Activated CD4-positive, alpha-beta T cell treated with anti-CD3 and anti-CD28 coated beads for 24 hours (primary cell): ENCODE data around the gene PCARE.

Source experiments
- DNase-seq, 2 donors: peaks; one replicate each; pipeline ENCODE4 v3.0.0-alpha.2; 2020; ENCODE audit warnings: low read depth in 2 of 2

The PCARE gene

DNA sequence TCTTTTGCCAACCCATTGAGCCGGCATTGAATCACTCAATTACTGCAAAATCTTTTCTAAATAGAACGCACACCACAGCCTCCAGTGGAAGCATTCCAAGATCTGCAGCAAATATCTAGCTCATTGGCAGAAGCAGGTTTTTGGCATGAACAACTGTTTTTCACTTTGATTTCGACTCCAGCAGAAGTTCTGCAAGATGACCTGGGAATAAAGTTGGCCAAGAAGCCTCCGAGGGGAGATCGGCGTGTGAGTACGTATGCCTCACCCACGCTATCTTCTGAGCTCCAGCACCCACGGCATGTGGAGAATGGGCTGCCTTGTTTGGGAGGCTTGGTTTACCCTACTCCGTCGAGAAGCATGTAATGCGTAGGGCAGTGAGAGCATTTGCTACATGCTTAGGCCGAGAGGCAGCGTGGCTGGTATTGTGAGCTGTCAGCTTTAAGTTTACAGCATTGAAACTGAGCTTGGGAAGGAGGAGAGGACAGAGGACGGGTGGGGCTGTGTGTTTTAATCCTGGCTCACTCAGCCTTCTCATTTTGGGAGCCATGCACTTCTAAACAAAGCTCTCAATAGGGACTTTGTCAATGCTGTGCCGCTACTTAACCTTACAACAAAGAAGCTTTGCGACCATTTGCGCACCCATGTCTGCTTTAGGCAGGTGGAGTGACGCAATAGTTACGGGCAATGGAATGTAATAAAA lies 10.5 kb downstream of the PCARE start:
- no peak for DNase-seq

DNA sequence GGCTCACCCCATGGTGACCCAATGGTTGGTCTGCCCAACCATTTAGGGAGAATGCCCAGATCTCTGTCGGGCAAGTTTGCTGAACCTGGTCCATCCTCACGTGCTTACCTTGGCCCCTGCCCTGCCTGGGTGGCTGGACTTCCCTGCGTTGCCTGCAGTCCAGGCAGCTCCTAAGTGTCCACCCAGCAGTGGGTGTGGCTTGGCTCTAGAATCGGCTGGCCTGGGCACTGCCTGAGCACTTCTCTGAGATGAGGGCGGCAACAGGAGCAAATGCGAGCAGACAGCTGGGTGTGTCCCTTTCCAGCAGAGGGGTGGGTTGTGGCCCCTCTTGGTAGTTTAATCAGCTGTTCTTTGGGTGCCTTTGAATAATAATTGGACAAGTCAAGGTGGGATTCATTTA lies 11.3 kb downstream of the PCARE start:
- DNase-seq, result no peak

DNA sequence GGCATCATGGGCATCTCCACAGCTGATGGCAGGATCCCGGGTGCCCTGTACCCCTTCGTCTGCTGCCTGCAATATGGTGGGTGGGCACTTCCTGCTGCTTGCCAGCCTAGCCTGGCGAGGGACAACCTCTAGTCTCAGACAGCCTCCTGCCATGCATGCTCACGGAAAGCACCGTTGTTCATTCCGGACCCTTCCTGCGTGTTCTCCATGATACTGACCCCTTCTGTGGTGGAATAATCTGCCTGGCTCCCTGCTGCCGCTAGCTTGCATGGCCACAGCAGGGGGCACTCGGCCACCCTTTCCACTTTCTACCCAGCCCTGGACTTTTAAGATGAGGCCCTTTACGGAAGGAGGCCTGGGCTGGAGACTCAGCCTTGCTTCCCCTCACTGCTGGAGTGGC lies 12.0 kb downstream of the PCARE start:
- no peak for DNase-seq

DNA sequence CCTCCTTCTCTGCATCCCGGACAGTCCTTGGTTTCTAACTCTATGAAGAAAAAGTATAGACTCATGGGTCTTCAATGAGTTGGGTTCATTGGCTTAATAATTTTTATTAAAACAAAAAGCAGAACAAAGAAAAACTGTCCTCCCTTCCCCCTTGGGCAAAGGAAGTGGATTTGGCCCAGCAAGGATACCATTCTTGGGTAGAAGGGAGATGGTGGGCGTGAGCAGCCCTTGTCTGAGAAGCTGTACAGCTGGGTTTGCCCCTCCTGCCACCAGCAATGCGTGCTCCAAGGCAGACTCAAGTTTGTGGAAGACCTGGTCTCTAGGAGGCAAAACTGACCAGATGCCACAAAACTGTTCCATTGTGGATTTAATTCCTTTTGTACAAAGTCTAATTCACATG lies 12.7 kb downstream of the PCARE start:
- no peak for DNase-seq

DNA sequence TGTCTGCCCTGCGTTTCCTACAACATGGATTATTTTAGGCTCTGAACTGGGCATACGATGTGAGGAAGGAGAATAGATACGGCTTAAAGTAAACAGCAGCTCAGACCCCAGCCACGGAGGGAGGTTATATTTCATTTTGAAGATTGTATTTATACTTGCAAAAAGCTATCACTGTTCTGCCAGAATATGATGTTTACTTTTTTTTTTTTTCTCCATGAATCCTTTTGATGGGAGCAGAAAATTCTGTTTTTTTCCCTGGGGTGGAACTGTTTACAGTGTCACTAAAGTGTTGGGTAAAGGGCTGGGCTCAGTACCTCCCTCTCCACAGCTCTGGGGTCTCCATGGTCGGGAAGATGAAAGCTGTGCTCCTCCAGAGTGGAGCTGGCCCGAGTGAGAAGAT lies 13.1 kb downstream of the PCARE start:
- DNase-seq, result no peak

DNA sequence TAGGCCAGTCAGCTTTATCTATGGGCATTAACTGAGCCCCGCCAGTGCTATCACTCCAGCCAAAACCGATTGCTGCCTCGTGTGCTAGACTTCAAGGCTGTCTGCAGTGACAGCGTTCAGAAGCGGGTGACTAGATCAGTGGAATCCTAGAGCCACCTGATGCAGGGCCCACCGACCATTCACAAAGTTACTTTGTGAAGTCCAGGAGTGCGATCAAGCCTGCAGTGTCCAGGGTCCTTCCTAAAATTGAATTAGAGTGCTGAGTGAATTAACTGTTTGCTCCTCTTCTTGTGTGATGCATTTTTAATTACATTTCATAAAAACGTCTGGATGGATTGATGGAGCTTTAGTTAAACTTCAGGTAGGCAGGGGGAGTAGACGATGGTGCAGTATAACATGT lies 13.9 kb downstream of the PCARE start:
- DNase-seq, result no peak

DNA sequence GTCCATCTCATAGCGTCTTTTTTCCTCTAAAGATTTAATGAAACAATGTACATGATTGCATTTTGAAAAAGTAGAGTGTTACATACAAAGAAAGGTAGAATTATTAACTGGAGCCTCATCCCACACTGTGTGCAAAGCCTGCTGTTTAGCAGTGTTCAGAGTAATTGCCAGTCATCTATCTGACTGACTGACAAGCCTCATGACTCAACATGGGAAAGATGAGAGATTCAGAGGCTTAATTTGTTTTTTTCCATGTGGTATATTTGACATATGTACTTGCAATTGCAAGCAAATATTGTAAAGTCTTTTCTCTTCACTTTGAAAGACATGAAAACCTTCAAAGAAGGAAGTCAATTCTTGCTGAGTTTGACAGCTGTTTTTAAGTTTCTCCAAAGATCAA lies 14.7 kb downstream of the PCARE start:
- DNase-seq, result no peak

DNA sequence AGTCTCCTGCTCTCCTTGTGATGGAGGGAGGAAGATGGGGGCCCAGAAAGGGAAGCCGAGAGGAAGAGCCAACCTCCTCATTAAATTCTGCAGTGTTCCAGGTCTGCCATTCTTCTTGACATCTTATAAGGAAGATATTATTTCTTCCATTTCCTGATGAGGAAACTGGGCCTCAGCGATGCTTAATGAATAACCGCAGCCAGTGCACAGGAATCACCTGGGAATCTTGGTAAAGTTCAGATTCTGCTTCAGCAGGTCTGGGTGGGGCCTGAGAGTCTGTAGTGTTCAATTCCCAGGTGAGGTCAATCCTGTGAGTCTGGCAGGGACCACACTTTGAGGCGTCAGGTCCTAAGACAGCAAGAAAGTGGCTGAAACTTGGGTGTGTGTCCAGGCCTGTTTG lies 17.3 kb downstream of the PCARE start:
- DNase-seq, result no peak

DNA sequence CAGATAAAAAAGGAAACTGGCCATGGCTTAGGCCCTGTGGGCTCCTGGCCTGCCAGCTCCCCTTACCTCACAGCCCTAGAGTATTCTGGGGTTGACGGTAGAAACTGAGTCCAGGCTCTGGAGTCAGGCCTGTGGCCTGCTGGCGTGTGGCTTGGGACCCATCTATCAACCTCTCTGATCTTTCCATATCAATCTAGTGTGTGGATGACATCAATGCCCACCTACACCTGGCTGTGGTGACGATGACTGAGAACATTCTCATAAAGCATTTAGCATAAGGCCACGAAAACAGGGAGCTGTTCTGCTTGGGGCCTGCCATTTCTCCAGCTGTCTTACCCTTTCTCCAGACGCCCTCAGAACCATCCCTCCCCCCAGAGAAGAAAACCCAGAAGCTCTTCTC lies 17.9 kb downstream of the PCARE start:
- DNase-seq, result no peak

DNA sequence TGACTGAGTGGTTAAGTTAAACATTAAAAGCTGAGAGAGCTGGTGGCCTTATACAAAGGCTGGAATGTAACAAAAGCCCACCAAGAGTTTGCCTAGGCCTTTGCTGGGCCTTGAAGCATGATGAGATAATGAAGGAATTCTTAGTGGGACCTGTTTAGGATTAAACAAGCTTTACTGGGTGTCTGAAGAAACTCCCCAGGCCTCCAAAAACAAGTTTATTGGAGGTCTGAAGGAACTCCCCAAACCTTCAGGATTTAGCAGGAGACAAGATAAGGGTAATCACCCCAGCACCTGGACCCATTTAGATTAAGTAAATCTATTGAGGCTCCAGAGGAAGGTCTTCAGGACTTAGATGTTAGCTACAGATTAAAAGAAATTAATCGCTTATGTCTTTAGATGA lies 18.7 kb downstream of the PCARE start:
- no peak for DNase-seq

DNA sequence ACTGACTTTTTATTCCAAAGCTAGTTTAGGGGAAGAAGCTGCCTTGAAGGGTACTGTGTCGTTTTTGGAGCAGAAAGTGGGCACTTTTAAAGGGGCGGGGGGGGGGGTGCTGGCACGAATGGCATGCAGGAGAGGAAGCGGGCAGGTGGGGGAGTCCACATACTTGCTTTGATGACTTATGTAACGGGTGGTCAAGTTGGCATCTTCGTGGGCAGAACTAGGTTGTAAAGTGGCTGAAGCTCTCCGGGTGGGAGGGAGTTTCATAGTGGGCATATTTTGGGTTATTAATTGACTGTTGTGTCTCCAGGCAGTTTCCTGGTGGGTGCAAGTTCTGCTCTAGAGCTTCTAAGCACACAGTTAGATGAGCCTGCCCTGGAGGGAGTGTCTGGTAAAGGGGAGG lies 19.9 kb downstream of the PCARE start:
- no peak for DNase-seq

DNA sequence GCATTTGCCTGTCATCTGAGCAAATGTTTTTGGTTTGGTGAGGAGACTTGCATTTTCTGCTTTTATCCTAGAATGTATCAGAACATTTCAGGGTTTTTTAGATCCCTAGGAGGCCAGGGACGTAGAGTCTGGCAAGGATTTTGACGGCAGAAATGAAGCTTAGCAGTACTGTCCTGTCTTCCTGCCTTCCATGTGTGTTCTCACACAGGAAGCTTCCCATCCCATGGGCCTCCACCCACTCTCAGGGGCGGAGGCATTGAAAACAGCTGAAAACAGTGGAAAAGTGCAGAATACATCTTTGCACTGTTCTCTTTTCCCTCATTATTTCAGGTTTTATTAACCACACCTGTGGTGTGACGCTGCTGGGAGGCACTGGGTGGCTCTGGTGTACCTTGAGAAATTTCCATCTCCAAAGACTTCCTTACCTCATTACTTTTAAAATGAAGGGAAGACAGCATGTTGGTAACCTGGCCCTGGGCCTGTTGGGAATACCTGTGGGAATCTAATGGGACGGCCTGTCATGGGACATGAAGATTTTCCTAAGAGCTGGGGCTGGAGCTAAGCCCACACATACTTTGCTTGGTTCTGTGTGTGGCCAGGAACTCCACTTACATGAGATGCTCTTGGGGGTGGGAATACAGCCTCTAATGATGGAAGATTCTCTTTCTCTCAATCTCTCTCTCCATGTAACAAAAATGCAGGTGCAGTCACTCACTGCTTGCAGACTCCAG lies 20.5 kb downstream of the PCARE start:
- DNase-seq, result no peak

DNA sequence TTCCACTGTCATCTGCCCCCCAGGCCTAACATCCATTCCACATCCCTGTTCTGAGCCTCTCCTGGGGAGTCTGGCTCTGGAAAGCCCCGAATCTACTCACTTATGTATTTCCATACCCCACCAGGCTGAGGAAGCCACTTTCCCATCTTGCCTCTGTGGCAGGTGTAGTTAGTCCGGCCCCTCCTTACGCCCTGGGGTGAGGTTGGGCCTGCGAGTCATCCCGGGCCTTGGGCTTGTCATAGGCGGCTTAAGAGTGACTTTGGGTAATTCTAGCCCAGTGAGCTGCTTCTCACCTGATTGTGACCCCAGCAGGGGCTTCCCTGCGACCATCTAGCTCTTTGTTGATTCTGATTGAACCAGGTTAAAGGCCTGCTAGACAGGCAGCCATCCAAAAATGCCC lies 21.1 kb downstream of the PCARE start:
- no peak for DNase-seq

DNA sequence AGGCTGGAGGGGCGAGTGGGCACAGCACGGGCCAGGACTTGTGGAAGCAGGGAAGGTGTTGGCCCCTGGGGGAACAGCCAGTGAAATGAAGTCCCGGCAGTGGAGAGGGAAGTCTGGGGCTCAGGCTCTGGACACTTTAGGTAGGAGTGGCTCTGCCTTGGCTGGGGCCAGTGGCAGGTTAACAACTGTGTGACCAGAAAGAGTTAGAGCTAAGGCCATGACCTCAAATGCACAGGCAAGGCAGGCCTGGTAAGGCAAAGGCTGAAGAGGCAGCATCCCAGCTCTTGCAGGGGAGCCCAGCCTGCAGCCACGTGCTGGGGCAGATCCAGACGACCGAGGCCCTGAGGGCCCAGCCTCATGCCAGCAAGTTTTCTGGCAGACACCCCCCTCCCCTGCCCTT lies 21.5 kb downstream of the PCARE start:
- DNase-seq, result no peak

DNA sequence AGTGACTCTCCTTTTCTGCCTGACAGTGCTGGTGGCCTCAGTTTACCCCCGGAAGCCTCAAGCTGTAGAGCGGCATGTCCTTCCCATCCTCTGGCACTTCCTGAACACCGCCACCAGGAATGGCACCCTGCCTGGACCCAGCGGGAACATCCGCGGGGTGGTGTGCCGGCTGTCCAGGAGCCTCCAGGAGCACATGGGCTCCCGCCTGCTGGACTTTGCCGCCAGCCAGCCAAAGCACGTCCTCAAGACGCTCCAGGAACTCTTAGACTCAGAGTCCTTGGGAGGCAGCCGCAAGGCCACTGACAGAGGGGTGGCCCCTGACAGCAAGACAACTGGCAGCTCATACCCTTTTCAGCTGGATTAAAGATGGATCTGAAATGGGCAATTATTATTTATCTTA lies 22.6 kb downstream of the PCARE start:
- no peak for DNase-seq

DNA sequence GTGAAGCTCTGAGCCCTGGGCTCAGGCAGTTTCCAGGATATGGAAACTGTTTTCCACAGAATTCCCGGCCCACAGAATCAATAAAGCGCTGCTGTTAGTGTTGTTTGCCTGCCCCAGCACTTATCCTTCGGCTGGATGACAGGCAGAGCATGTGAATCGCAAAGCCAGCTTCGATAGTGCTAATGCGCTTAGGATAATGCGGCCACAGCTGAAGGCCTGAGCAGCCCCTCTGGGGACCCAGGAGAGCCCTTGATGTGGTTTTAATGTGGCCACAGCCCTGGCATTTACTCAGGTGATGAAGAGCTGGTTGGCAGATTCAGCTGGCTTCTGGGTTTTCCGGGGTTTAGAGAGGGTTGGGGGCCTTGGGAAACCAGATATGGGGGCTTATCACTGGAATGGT lies 23.7 kb downstream of the PCARE start:
- no peak for DNase-seq

DNA sequence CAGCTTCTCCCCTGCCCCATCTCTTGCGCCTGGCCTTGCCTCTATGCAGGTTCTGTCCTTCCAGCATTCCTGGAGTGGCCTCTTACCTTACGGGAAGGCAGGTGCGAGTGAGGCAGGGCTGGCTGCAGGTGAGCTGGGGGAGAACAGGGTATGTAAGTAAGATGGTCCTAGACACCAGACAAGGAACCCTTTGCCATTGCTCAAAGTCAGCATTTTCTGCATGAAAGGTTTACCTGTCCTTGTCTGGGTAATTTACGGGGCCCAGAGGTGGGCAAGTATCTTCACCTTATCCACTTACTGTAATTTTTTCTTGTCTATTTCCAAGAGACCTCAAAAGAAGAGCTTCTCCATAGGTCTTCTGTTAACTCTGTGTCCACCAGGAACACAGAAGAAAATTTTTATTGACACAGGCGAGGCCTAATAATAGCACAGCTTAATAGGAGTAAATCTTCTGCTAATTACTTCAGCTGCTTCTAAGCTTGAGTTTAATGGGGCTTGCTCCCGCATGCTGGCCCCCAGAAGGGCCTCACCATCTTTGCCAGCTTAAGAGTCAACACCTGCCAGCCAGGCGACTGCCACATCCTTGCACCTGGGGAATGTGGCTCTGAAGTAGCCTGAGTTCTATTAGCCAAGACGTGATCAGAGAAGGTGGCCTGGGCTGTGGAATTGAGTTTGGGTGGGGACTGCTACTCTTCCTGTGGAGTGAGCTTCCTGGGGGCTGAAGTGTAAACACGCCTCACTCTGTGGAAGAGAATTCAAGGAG lies 27.1 kb downstream of the PCARE start:
- no peak for DNase-seq

DNA sequence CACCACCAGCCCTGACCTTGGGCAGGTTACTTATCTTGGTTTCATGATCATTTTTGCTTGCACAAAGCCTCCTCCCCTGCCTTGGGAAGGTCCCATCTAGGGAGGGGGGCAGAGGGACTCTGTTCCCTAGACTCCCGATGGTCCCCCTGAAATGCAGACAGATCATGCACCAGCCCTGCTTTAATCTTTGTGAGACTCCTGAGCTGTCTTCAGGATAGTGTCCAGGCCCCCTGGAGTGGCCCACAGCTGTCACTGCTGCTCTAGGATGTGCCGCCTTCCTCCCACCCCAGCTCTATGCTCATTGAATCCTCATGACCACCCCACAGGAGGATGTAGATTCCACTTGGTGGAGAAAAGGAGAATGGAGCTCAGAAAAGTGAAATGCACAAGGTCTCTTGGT lies 28.0 kb downstream of the PCARE start:
- no peak for DNase-seq

DNA sequence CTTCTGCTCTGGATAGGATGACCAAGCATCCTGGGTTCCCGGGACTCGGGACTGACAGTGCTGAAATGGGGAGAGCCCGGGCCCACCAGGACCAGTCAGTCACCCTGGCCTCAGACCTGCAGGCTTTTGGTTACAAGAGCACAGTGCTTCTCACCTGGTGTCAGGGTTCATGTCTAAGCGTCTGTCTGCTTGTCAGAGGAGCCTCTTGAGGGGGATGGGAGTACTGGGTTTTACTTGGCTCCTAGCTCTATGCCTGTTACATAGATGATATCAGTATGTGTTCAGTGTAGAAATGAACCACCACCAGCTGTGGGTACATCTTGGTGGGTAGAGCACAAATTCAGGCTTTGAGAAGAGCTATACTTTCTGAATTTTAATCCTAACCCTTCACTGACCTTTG lies 29.9 kb downstream of the PCARE start:
- DNase-seq, result no peak

DNA sequence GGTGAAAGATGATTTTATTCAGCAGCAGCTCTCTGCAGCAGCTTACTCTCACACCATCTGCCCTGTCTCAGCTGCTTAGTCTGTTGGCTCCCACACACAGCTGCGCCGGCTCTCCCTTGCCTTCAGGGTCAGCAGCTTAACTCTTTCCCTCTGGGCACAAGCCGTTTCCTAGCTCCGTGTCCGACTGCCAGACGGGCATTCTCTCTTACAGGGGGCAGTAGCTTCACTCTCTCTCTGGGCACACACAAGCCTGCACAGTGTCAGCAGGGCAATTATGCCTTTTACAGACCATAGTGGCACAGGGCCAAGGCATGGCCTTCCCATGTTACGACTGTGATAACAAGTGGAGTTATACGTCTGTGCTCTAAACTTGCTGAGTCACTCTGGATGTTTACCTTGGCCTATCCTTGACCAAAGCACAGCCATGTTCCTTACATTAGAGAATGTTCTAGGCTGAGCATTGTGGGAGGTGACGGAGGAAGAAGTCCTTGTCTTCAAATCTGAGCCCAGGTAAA lies 31.7 kb downstream of the PCARE start:
- DNase-seq, result no peak

DNA sequence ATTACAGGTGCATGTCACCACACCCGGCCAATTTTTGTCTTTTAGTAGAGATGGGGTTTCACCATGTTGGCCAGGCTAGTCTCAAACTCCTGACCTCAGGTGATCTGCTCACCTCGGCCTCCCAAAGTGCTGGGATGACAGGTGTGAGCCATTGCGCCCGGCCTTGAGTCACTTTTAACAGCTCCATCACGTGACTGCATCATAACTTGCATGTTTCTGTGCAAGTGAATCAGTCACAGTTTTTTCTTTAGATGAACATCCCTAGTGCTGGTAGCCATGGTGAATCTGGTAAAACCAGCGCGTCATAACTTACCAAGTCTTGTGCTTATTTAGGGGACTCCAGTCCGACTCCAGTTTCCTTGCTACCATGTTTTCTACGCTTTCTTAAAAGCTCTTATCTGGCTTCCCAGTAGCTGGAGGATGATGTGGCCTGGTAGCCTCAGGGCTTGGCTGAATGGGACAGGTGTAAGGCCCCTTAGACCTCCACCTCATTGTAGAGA lies 33.1 kb downstream of the PCARE start:
- no peak for DNase-seq

DNA sequence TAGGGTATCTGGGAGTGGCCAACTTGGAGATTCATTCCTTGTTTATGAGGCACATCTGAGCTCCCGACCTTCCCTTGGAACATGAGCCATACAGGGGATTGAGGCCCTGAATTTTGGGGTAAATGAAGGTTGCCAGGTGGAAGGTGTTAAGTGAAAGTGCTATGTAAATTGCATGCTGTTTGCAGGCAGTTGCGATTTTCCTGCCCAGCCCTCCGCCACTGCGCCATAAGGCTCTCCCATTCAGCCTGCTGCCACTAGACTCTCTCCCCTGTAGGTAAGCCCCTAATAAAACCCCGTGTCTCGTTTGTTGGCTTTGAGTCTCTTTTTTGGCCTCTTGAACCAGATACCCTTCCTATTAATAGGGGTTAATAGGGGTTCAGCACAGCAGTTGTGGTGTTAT lies 33.8 kb downstream of the PCARE start:
- DNase-seq, result no peak
